ENCODE measurements around the gene TGFBR2.

- TF ChIP-seq CTCF (IDR thresholded peaks at IDR 0.05; ENCODE audit: low read depth, low read length) (no peak), EZH2phosphoT487 (IDR thresholded peaks at IDR 0.05; ENCODE audit: low read depth) (no peak)
Observed at GRCh38 chr3:30650348-30650995, 44.1 kb downstream of the TGFBR2 start.
